ENCODE results near the gene CABP2. TPM values are rescaled to one million over a fixed set of nuclear protein-coding genes. Genes with fewer than 3 reads are reported as not detected.

CABP2 gene
- total and polyA plus RNA-seq, 10 of the 15 experiments (the other 5 are each of a cell fraction or from before 2014, with no cell fraction given): not detected

- TF ChIP-seq ZNF592 (IDR thresholded peaks at IDR 0.05) (no peak), POLR2A (IDR thresholded peaks at IDR 0.05; ENCODE audit: low read depth, low read length) (no peak), NFYA (IDR thresholded peaks at IDR 0.05; ENCODE audit: borderline replicate concordance, low read depth, low read length) (no peak), NR2F1 (conservative IDR thresholded peaks at IDR 0.05) (peak; percentile 70; the same call in 1 of the 2 replicates), POU2F2 (IDR thresholded peaks at IDR 0.05; ENCODE audit: borderline replicate concordance, low read depth, low read length) (peak; percentile 62; the same call in 1 of the 3 replicates), HDAC2 (IDR thresholded peaks at IDR 0.05) (no peak), BMI1 (IDR thresholded peaks at IDR 0.05; ENCODE audit: borderline replicate concordance) (no peak), TCF3 (IDR thresholded peaks at IDR 0.05; ENCODE audit: borderline replicate concordance, insufficient read depth, low read depth, low read length) (no peak), IKZF1 (conservative IDR thresholded peaks at IDR 0.05) (peak; percentile 68; the same call in 1 of the 2 replicates), E2F4 (IDR thresholded peaks at IDR 0.05; ENCODE audit: low read depth, low read length) (no peak), TCF7 (IDR thresholded peaks at IDR 0.05; ENCODE audit: borderline replicate concordance) (no peak), RUNX3 (IDR thresholded peaks at IDR 0.05; ENCODE audit: low read length) (peak; percentile 92), GATAD2B (conservative IDR thresholded peaks at IDR 0.05; ENCODE audit: low read depth) (peak; percentile 76), ZSCAN29 (IDR thresholded peaks at IDR 0.05) (peak; percentile 59; the same call in 1 of the 2 replicates), EP300 (IDR thresholded peaks at IDR 0.05; ENCODE audit: borderline replicate concordance in 1 of 2, control insufficient read depth in 1 of 2, low read depth in 2 of 2, low read length in 2 of 2) (peak; percentile 43 to 85; a peak in 3 of 4 replicates), STAT1 (conservative IDR thresholded peaks at IDR 0.05) (no peak), RB1 (IDR thresholded peaks at IDR 0.05; ENCODE audit: borderline replicate concordance) (no peak)
- TF ChIP-seq, protein P1, sequence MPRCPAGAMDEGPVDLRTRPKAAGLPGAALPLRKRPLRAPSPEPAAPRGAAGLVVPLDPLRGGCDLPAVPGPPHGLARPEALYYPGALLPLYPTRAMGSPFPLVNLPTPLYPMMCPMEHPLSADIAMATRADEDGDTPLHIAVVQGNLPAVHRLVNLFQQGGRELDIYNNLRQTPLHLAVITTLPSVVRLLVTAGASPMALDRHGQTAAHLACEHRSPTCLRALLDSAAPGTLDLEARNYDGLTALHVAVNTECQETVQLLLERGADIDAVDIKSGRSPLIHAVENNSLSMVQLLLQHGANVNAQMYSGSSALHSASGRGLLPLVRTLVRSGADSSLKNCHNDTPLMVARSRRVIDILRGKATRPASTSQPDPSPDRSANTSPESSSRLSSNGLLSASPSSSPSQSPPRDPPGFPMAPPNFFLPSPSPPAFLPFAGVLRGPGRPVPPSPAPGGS (IDR thresholded peaks at IDR 0.05; ENCODE audit: borderline replicate concordance, insufficient read depth, low read depth, low read length, poor library complexity, severe bottlenecking): no peak
- TF ChIP-seq, protein P2, sequence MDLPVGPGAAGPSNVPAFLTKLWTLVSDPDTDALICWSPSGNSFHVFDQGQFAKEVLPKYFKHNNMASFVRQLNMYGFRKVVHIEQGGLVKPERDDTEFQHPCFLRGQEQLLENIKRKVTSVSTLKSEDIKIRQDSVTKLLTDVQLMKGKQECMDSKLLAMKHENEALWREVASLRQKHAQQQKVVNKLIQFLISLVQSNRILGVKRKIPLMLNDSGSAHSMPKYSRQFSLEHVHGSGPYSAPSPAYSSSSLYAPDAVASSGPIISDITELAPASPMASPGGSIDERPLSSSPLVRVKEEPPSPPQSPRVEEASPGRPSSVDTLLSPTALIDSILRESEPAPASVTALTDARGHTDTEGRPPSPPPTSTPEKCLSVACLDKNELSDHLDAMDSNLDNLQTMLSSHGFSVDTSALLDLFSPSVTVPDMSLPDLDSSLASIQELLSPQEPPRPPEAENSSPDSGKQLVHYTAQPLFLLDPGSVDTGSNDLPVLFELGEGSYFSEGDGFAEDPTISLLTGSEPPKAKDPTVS (IDR thresholded peaks at IDR 0.05; ENCODE audit: low read depth, low read length): no peak
- TF ChIP-seq, protein P3, sequence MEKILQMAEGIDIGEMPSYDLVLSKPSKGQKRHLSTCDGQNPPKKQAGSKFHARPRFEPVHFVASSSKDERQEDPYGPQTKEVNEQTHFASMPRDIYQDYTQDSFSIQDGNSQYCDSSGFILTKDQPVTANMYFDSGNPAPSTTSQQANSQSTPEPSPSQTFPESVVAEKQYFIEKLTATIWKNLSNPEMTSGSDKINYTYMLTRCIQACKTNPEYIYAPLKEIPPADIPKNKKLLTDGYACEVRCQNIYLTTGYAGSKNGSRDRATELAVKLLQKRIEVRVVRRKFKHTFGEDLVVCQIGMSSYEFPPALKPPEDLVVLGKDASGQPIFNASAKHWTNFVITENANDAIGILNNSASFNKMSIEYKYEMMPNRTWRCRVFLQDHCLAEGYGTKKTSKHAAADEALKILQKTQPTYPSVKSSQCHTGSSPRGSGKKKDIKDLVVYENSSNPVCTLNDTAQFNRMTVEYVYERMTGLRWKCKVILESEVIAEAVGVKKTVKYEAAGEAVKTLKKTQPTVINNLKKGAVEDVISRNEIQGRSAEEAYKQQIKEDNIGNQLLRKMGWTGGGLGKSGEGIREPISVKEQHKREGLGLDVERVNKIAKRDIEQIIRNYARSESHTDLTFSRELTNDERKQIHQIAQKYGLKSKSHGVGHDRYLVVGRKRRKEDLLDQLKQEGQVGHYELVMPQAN (conservative IDR thresholded peaks at IDR 0.05): no peak
Measured at GRCh38 chr11:67558084-67558772, 35.0 kb upstream of the CABP2 start (continued).
